Mesenchymal stem cell (in vitro differentiated cells and primary cell): Measurements from ENCODE around the gene TRIM77.
"Not testable (repeated sequence)": the region's sequence is repeated elsewhere in the genome, so short reads cannot be mapped to it uniquely, and the experiment has no call there.

ENCODE experiments used
- DNase-seq: peaks from one replicate; pipeline ENCODE4 v3.0.0-alpha.2; 2013
- H2AFZ ChIP-seq: one replicate; pipeline ENCODE4 v1.6.1; 2013; ENCODE audit warnings: low read depth, mild to moderate bottlenecking, control low read depth, inconsistent platforms, low read length, moderate library complexity
- H2AK5ac ChIP-seq: 2 replicates; pipeline ENCODE4 v1.6.1; 2013; ENCODE audit warnings: low read length, moderate library complexity, mild to moderate bottlenecking, inconsistent platforms; ENCODE audit not compliant: severe bottlenecking
- H2BK120ac ChIP-seq: one replicate; pipeline ENCODE4 v1.6.1; 2013; ENCODE audit warnings: low read depth, mild to moderate bottlenecking, inconsistent platforms, low read length, moderate library complexity
- H2BK12ac ChIP-seq, 2 experiments: one replicate each; pipeline ENCODE4 v1.6.1; 2013; ENCODE audit warnings: inconsistent platforms in 2 of 2, low read length in 2 of 2, mild to moderate bottlenecking in 2 of 2, moderate library complexity in 2 of 2, control low read depth in 1 of 2
- H2BK15ac ChIP-seq: one replicate; pipeline ENCODE4 v1.6.1; 2013; ENCODE audit warnings: mild to moderate bottlenecking, low read depth, inconsistent platforms; ENCODE audit not compliant: poor library complexity, severe bottlenecking
- H2BK5ac ChIP-seq: 2 replicates; pipeline ENCODE4 v1.6.1; 2013; ENCODE audit warnings: low read depth, mild to moderate bottlenecking, low read length, control low read depth, inconsistent platforms; ENCODE audit not compliant: poor library complexity, severe bottlenecking
- H3K14ac ChIP-seq, 2 experiments: one replicate each; pipeline ENCODE4 v1.6.1; 2013; ENCODE audit warnings: inconsistent platforms in 2 of 2, low read length in 2 of 2, control low read depth in 1 of 2, mild to moderate bottlenecking in 1 of 2, moderate library complexity in 1 of 2
- H3K18ac ChIP-seq, 2 experiments: one replicate each; pipeline ENCODE4 v1.6.1; 2013; ENCODE audit warnings: inconsistent platforms in 2 of 2, low read length in 2 of 2, control low read depth in 1 of 2, low read depth in 1 of 2, mild to moderate bottlenecking in 1 of 2
- H3K23ac ChIP-seq, 2 experiments: one replicate each; pipeline ENCODE4 v1.6.1; 2013; ENCODE audit warnings: inconsistent platforms in 2 of 2, low read length in 2 of 2, mild to moderate bottlenecking in 2 of 2, moderate library complexity in 2 of 2, control low read depth in 1 of 2
- H3K27ac ChIP-seq: 2 replicates; pipeline ENCODE4 v1.5.1; 2013; ENCODE audit warnings: mild to moderate bottlenecking, moderate library complexity, low read length, control low read depth, inconsistent platforms; ENCODE audit not compliant: poor library complexity, severe bottlenecking
- H3K27me3 ChIP-seq, 2 experiments: 2 replicates each; pipeline versions ENCODE4 v1.6.1 to v1.7.0; 2013; ENCODE audit warnings: low read length in 2 of 2, mild to moderate bottlenecking in 2 of 2, moderate library complexity in 2 of 2, control low read depth in 1 of 2, inconsistent platforms in 1 of 2; ENCODE audit not compliant: control insufficient read depth in 1 of 2, insufficient read depth in 1 of 2
- H3K36me3 ChIP-seq, 2 experiments: 2 replicates each; pipeline versions ENCODE4 v1.6.1 to v1.7.0; 2013; ENCODE audit warnings: low read length in 2 of 2, control low read depth in 1 of 2, inconsistent platforms in 1 of 2, low read depth in 1 of 2, mild to moderate bottlenecking in 1 of 2; ENCODE audit not compliant: insufficient read depth in 2 of 2, control insufficient read depth in 1 of 2
- H3K4ac ChIP-seq, 2 experiments: one replicate each; pipeline ENCODE4 v1.6.1; 2013; ENCODE audit warnings: inconsistent platforms in 2 of 2, low read length in 2 of 2, mild to moderate bottlenecking in 2 of 2, moderate library complexity in 2 of 2, control low read depth in 1 of 2, low read depth in 1 of 2
- H3K4me1 ChIP-seq: 2 replicates; pipeline ENCODE4 v1.6.1; 2013; ENCODE audit warnings: low read depth, low read length, control low read depth; ENCODE audit not compliant: control insufficient read depth, insufficient read depth
- H3K4me2 ChIP-seq: 2 replicates; pipeline ENCODE4 v1.6.1; 2013; ENCODE audit warnings: low read length, mild to moderate bottlenecking, inconsistent platforms; ENCODE audit not compliant: poor library complexity, severe bottlenecking
- H3K4me3 ChIP-seq, 2 experiments: 2 replicates each; pipeline versions ENCODE4 v1.5.1 to v1.7.0; 2013; ENCODE audit warnings: low read length in 2 of 2, mild to moderate bottlenecking in 2 of 2, control low read depth in 1 of 2, low read depth in 1 of 2; ENCODE audit not compliant: insufficient read depth in 1 of 2
- H3K79me1 ChIP-seq: replicated peaks from 2 replicates; pipeline ENCODE4 v1.6.1; 2013; ENCODE audit warnings: mild to moderate bottlenecking, control low read depth, low read length, inconsistent platforms; ENCODE audit not compliant: poor library complexity, severe bottlenecking
- H3K9ac ChIP-seq: 2 replicates; pipeline ENCODE4 v1.7.0; 2013; ENCODE audit warnings: mild to moderate bottlenecking, low read length, moderate library complexity
- H3K9me3 ChIP-seq: 2 replicates; pipeline ENCODE4 v1.7.0; 2013; ENCODE audit warnings: mild to moderate bottlenecking, low read length; ENCODE audit not compliant: control insufficient read depth
- H4K8ac ChIP-seq: one replicate; pipeline ENCODE4 v1.6.1; 2013; ENCODE audit warnings: inconsistent platforms, mild to moderate bottlenecking, low read length, moderate library complexity
- H4K91ac ChIP-seq: one replicate; pipeline ENCODE4 v1.6.1; 2013; ENCODE audit warnings: mild to moderate bottlenecking, low read length, inconsistent platforms
- WGBS: methylation state at CpG from one replicate; pipeline ENCODE4 v1.1.7; 2013; ENCODE audit warnings: mixed read lengths; 5-methylcytosine and 5-hydroxymethylcytosine counted together

TRIM77 gene

GRCh38 chr11:89736566-89736965, 26.5 kb downstream of the TRIM77 start:
- Histone ChIP-seq H3K9me3 (no peaks in the 10 kb centered on the region), H3K4me1 (no peaks in the 10 kb centered on the region), H3K23ac (no peak overlapping the region), H4K91ac (no peak overlapping the region), H2BK5ac (no peak overlapping the region), H3K36me3 (no peaks in the 10 kb centered on the region), H3K4me2 (no peak overlapping the region), H3K27ac (no peak overlapping the region), H3K14ac (no peak overlapping the region), H4K8ac (no peak overlapping the region), H2BK120ac (no peak overlapping the region), H3K18ac (no peak overlapping the region), H3K27me3 (no peaks in the 10 kb centered on the region), H3K79me1 (no peaks in the 10 kb centered on the region), H3K4me3 (no peak overlapping the region), H2BK12ac (no peak overlapping the region), H3K4ac (no peak overlapping the region), H2AK5ac (no peak overlapping the region), H2BK15ac (no peak overlapping the region), H2AFZ (no peak overlapping the region), H3K9ac (no peak overlapping the region)
- DNase-seq: no peak
- 0% methylated on average over 1 of the region's 1 CpG for WGBS

- DNase-seq: no peak
- no peaks in the 10 kb centered on the region for H3K9me3 ChIP-seq
- H2AK5ac ChIP-seq: no peak overlapping the region
- no peaks in the 10 kb centered on the region for H3K79me1 ChIP-seq
- H2BK5ac ChIP-seq: no peak overlapping the region
- 80% methylated on average over 1 of the region's 3 CpGs for WGBS
- no peak overlapping the region for H3K4me2 ChIP-seq
- no peak overlapping the region for H3K18ac ChIP-seq
- H3K27ac ChIP-seq: no peak overlapping the region
- H3K4ac ChIP-seq: no peak overlapping the region
- H3K9ac ChIP-seq: no peak overlapping the region
- H2BK15ac ChIP-seq: no peak overlapping the region
- H4K8ac ChIP-seq: no peak overlapping the region
- H3K23ac ChIP-seq: no peak overlapping the region
- H3K4me3 ChIP-seq: no peak overlapping the region
- H2AFZ ChIP-seq: no peak overlapping the region
- no peak overlapping the region for H3K14ac ChIP-seq
- no peaks in the 10 kb centered on the region for H3K27me3 ChIP-seq
- H3K36me3 ChIP-seq: no peaks in the 10 kb centered on the region
- no peaks in the 10 kb centered on the region for H3K4me1 ChIP-seq
- H2BK12ac ChIP-seq: no peak overlapping the region
- H2BK120ac ChIP-seq: no peak overlapping the region
- no peak overlapping the region for H4K91ac ChIP-seq
Measured at GRCh38 chr11:89737116-89737515, 27.0 kb downstream of the TRIM77 start.

GRCh38 chr11:89741406-89741805, 31.3 kb downstream of the TRIM77 start:
- not testable (repeated sequence) for H2AK5ac ChIP-seq, H4K8ac ChIP-seq, H2BK120ac ChIP-seq, H4K91ac ChIP-seq, DNase-seq, H2BK12ac ChIP-seq, H3K4me2 ChIP-seq, H2BK15ac ChIP-seq, H3K4me3 ChIP-seq, H3K27me3 ChIP-seq, H3K79me1 ChIP-seq, H3K27ac ChIP-seq, H2BK5ac ChIP-seq, H3K4me1 ChIP-seq, H3K4ac ChIP-seq, H3K9me3 ChIP-seq, H3K9ac ChIP-seq, H3K36me3 ChIP-seq, H2AFZ ChIP-seq, H3K23ac ChIP-seq, H3K18ac ChIP-seq, H3K14ac ChIP-seq
- WGBS: 91% methylated on average over 7 of the region's 7 CpGs

GRCh38 chr11:89744158-89744557, 34.1 kb downstream of the TRIM77 start:
- H3K4ac ChIP-seq, H3K9ac ChIP-seq, H3K18ac ChIP-seq, H3K4me2 ChIP-seq, H3K23ac ChIP-seq, H3K27me3 ChIP-seq, H2BK120ac ChIP-seq, H3K79me1 ChIP-seq, H2BK12ac ChIP-seq, H2AK5ac ChIP-seq, H4K91ac ChIP-seq, DNase-seq, H2BK15ac ChIP-seq, H3K14ac ChIP-seq, H3K4me3 ChIP-seq, H3K36me3 ChIP-seq, H2AFZ ChIP-seq, H2BK5ac ChIP-seq, H4K8ac ChIP-seq, H3K9me3 ChIP-seq, H3K4me1 ChIP-seq, H3K27ac ChIP-seq: not testable (repeated sequence)
- WGBS: 93% methylated on average over 18 of the region's 28 CpGs
